Lower leg skin (tissue), 3 donors: ENCODE measurements around the gene RASGRP4.

Experiments used
- POLR2A ChIP-seq, 2 donors: fragments of 450-650 bp; IDR thresholded peaks; one replicate each; pipeline ENCODE4 v1.6.1; 2016 to 2017; ENCODE audit warnings: antibody characterized with exemption in 2 of 2, mild to moderate bottlenecking in 1 of 2, moderate library complexity in 1 of 2
- TF ChIP-seq, protein P1 (sequence below), 3 donors: fragments of 450-650 bp; IDR thresholded peaks; one replicate each; pipeline ENCODE4 v1.5.1; 2016; ENCODE audit warnings: antibody characterized with exemption in 3 of 3, mild to moderate bottlenecking in 3 of 3, moderate library complexity in 2 of 3

DNA sequence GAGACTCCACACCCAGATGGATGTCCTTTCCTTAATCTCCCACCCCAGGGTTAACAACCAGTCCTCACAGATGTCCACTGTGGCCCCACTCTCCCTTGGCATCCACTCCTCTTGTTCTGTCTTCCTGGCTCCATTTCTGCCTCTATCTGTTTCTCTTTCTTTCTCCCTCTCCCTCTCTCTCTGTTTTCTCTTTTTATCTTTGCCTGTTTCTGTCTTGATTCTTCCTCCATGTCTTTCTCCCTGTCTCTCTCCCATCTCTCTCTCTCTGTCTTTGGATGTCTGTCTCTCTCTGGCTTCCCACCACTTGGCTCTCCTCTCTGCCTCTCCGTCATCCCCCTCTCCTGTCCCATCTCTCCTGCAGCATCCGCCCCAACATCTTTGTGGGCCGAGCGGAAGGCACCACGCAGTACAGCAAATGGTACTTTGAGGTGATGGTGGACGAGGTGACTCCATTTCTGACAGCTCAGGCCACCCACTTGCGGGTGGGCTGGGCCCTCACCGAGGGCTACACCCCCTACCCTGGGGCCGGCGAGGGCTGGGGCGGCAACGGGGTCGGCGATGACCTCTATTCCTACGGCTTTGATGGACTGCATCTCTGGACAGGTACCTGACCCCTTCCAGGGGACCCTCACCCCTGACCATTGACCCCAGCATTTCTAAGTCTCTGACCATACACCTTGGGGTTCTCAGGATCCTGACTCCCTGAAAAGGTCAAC, 31.8 kb upstream of the RASGRP4 start:
- TF ChIP-seq POLR2A (IDR thresholded peaks at IDR 0.05): no peak
- TF ChIP-seq, protein P1, sequence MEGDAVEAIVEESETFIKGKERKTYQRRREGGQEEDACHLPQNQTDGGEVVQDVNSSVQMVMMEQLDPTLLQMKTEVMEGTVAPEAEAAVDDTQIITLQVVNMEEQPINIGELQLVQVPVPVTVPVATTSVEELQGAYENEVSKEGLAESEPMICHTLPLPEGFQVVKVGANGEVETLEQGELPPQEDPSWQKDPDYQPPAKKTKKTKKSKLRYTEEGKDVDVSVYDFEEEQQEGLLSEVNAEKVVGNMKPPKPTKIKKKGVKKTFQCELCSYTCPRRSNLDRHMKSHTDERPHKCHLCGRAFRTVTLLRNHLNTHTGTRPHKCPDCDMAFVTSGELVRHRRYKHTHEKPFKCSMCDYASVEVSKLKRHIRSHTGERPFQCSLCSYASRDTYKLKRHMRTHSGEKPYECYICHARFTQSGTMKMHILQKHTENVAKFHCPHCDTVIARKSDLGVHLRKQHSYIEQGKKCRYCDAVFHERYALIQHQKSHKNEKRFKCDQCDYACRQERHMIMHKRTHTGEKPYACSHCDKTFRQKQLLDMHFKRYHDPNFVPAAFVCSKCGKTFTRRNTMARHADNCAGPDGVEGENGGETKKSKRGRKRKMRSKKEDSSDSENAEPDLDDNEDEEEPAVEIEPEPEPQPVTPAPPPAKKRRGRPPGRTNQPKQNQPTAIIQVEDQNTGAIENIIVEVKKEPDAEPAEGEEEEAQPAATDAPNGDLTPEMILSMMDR (IDR thresholded peaks at IDR 0.05): no peak
